ENCODE data around the gene CD37.
"Not testable (repeated sequence)": the region's sequence is repeated elsewhere in the genome, so short reads cannot be mapped to it uniquely, and the experiment has no call there.

The CD37 gene

DNA sequence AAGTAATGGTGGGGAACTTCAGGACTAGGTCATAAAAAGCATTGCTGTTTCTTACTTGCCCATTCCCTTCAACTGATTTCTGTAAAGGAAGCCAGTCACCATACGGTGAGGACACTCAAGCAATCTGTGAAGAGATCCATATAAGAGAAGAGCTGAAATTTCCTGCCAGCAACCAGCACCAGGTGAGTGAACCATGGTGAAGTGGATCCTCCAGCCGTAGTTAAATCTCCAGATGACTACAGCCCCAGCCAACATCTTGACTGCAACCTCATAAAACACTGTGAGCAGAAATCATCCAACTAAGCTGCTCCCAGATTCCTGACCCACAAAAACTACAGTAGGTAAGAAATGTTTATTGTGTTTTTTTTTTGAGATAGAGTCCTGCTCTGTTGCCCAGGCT is 6.5 kb upstream of the CD37 start:
- DNase-seq (ENCODE audit: insufficient read length, low spot score) (no peak), FAIRE-seq (peak; percentile 48)
- TF ChIP-seq TAF1 (IDR thresholded peaks at IDR 0.05; ENCODE audit: low read depth, low read length) (no peak), POLR2AphosphoS5 (IDR thresholded peaks at IDR 0.05; ENCODE audit: low read depth, low read length) (no peak), PAX5 (IDR thresholded peaks at IDR 0.05; ENCODE audit: insufficient read depth, low read length, severe bottlenecking) (no peak), POLR2A (IDR thresholded peaks at IDR 0.05; ENCODE audit: low read depth, low read length) (no peak), SPI1 (IDR thresholded peaks at IDR 0.05; ENCODE audit: low read depth, low read length) (no peak), POU2F2 (IDR thresholded peaks at IDR 0.05; ENCODE audit: low read depth, low read length) (no peak)

GRCh38 chr19:49331187-49331586 is 4.0 kb upstream of the CD37 start:
- not testable (repeated sequence) for FAIRE-seq; DNase-seq (ENCODE audit: insufficient read length, low spot score)

GRCh38 chr19:49331616-49332055 is 3.6 kb upstream of the CD37 start:
- TF ChIP-seq PAX5 (IDR thresholded peaks at IDR 0.05; ENCODE audit: insufficient read depth, low read length, severe bottlenecking) = no peak
- TF ChIP-seq TAF1 (IDR thresholded peaks at IDR 0.05; ENCODE audit: low read depth, low read length) = no peak
- TF ChIP-seq POLR2AphosphoS5 (IDR thresholded peaks at IDR 0.05; ENCODE audit: low read depth, low read length) = no peak
- no peak for TF ChIP-seq SPI1 (IDR thresholded peaks at IDR 0.05; ENCODE audit: low read depth, low read length)
- no peak for TF ChIP-seq POU2F2 (IDR thresholded peaks at IDR 0.05; ENCODE audit: low read depth, low read length)
- no peak for TF ChIP-seq POLR2A (IDR thresholded peaks at IDR 0.05; ENCODE audit: low read depth, low read length)
- DNase-seq (ENCODE audit: insufficient read length, low spot score) (no peak), FAIRE-seq (peak; percentile 96)

DNA sequence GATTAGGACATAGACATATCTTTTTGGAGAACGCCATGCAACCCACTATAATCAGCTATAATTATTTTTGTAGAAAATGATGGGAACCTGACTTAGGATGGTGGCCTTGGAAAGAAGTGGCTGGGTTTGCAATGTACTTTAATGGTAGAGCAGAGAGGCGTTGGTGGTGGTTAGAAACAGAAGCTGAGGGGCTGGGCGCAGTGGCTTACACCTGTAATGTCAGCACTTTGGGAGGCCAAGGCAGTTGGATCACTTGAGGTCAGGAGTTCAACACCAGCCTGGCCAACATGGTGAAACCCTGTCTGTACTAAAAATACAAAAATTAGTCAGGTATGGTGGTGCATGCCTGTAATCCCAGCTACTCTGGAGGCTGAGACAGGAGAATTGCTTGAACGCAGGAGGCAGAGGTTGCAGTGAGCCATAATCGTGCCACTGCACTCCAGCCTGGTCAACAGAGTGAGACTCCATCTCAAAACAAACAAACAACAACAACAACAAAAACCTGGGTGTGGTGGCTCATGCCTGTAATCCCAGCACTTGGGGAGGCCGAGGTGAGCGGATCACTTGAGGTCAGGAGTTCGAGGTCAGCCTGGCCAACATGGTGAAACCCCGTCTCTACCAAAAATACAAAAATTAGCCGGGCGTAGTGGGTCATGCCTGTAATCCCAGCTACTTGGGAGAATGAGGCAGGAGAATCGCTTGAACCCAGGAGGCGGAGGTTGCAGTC is 2.4 kb upstream of the CD37 start:
- FAIRE-seq; DNase-seq (ENCODE audit: insufficient read length, low spot score): not testable (repeated sequence)

DNA sequence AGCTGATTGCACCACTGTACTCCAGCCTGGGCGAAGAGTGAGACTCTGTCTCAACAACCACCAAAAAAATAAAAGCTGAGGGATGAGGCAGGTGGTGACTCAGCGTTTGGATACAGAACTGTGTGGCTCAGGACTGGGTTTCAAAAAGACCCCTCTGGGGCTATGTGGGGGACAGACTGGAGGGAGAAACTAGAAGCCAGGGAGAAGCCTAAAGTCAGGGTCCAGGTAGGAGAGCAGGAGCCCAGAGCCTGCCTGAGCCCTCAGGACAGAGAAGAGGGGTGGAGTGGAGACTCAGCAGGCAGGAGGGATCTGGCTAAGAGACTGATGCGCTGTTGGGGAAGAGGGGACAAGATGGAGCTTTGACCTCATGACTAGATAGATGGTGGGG is 1.8 kb upstream of the CD37 start:
- FAIRE-seq (no peak), DNase-seq (ENCODE audit: insufficient read length, low spot score) (no peak)
- TF ChIP-seq POLR2AphosphoS5 (IDR thresholded peaks at IDR 0.05; ENCODE audit: low read depth, low read length) = no peak
- no peak for TF ChIP-seq TAF1 (IDR thresholded peaks at IDR 0.05; ENCODE audit: low read depth, low read length)
- TF ChIP-seq PAX5 (IDR thresholded peaks at IDR 0.05; ENCODE audit: insufficient read depth, low read length, severe bottlenecking) = no peak
- no peak for TF ChIP-seq SPI1 (IDR thresholded peaks at IDR 0.05; ENCODE audit: low read depth, low read length)

DNA sequence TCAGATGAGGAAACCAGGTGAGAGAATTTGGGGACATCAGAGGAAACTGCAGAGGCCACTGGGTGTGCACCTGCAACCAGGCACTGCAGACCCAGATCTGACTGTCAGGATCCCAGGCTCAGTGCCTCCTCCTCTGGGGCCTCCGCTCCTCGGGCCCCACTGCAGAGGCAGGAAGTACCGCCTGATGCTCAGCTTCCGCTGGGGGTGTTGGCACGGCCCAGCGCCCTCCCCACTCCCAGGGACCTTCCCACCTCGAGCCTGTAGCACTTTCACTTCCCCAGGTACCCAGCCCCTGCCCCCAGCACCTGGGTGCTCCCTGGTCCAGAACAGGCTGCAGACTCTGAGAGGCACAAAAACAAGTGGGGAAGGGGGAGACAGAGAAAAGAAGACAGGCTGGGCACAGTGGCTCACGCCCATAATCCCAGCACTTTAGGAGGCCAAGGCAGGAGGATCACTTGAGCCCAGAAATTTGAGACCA is 1.4 kb upstream of the CD37 start:
- FAIRE-seq = peak; percentile 94
- no peak for DNase-seq (ENCODE audit: insufficient read length, low spot score)
- TF ChIP-seq TAF1 (IDR thresholded peaks at IDR 0.05; ENCODE audit: low read depth, low read length) = peak; percentile 55; the same call in 1 of the 2 replicates
- TF ChIP-seq POU2F2 (IDR thresholded peaks at IDR 0.05; ENCODE audit: low read depth, low read length) = no peak; the same call in 1 of the 2 replicates
- peak; percentile 73 for TF ChIP-seq POLR2A (IDR thresholded peaks at IDR 0.05; ENCODE audit: low read depth, low read length)
- peak; percentile 81 for TF ChIP-seq POLR2AphosphoS5 (IDR thresholded peaks at IDR 0.05; ENCODE audit: low read depth, low read length)
- peak; percentile 57 for TF ChIP-seq PAX5 (IDR thresholded peaks at IDR 0.05; ENCODE audit: insufficient read depth, low read length, severe bottlenecking)
- TF ChIP-seq SPI1 (IDR thresholded peaks at IDR 0.05; ENCODE audit: low read depth, low read length) = peak; percentile 95

- TF ChIP-seq POLR2AphosphoS5 (IDR thresholded peaks at IDR 0.05; ENCODE audit: low read depth, low read length) (no peak), TAF1 (IDR thresholded peaks at IDR 0.05; ENCODE audit: low read depth, low read length) (no peak), PAX5 (IDR thresholded peaks at IDR 0.05; ENCODE audit: insufficient read depth, low read length, severe bottlenecking) (no peak), POU2F2 (IDR thresholded peaks at IDR 0.05; ENCODE audit: low read depth, low read length) (no peak), SPI1 (IDR thresholded peaks at IDR 0.05; ENCODE audit: low read depth, low read length) (no peak), POLR2A (IDR thresholded peaks at IDR 0.05; ENCODE audit: low read depth, low read length) (no peak)
- peak; percentile 52 for FAIRE-seq
- DNase-seq (ENCODE audit: insufficient read length, low spot score) = no peak
These were observed 727 bp downstream of the CD37 start for GRCh38 chr19:49335784-49336481.

DNA sequence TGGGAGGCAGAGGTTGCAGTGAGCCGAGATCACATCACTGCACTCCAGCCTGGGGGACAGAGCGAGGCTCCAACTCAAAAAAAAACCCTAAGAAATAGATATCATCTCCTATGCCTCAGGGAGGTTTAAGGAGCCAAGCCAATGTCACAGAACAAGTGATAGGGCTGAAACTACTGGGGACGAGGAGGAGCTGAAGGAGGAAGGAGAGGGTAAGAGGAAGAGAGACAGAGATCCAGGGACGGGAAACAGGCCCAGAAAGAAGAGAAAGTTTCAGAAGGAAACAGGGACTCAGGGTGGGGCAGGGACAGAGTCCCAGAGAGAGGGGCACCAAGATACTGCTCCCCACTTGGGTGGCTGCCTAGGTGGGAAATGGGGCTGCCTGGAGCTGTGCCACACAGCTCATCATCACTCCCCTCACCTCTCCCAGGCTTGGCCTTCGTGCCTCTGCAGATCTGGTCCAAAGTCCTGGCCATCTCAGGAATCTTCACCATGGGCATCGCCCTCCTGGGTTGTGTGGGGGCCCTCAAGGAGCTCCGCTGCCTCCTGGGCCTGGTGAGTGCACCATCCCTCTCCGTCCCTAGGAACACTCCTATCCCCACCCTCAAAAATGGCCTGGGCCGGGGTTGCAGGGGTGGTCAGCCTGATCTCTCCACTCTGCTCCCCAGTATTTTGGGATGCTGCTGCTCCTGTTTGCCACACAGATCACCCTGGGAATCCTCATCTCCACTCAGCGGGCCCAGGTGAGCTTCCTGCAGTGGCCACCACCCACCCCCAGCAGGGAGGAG is 1.5 kb downstream of the CD37 start:
- DNase-seq (ENCODE audit: insufficient read length, low spot score) (no peak), FAIRE-seq (no peak)
- no peak for TF ChIP-seq POU2F2 (IDR thresholded peaks at IDR 0.05; ENCODE audit: low read depth, low read length)
- no peak for TF ChIP-seq SPI1 (IDR thresholded peaks at IDR 0.05; ENCODE audit: low read depth, low read length)
- TF ChIP-seq TAF1 (IDR thresholded peaks at IDR 0.05; ENCODE audit: low read depth, low read length) = no peak
- no peak for TF ChIP-seq POLR2A (IDR thresholded peaks at IDR 0.05; ENCODE audit: low read depth, low read length)
- TF ChIP-seq POLR2AphosphoS5 (IDR thresholded peaks at IDR 0.05; ENCODE audit: low read depth, low read length) = no peak
- no peak for TF ChIP-seq PAX5 (IDR thresholded peaks at IDR 0.05; ENCODE audit: insufficient read depth, low read length, severe bottlenecking)

GRCh38 chr19:49337267-49338022 is 2.2 kb downstream of the CD37 start:
- no peak for DNase-seq (ENCODE audit: insufficient read length, low spot score)
- TF ChIP-seq POU2F2 (IDR thresholded peaks at IDR 0.05; ENCODE audit: low read depth, low read length) (no peak), SPI1 (IDR thresholded peaks at IDR 0.05; ENCODE audit: low read depth, low read length) (no peak), POLR2A (IDR thresholded peaks at IDR 0.05; ENCODE audit: low read depth, low read length) (no peak), POLR2AphosphoS5 (IDR thresholded peaks at IDR 0.05; ENCODE audit: low read depth, low read length) (no peak), TAF1 (IDR thresholded peaks at IDR 0.05; ENCODE audit: low read depth, low read length) (no peak), PAX5 (IDR thresholded peaks at IDR 0.05; ENCODE audit: insufficient read depth, low read length, severe bottlenecking) (no peak)
- no peak for FAIRE-seq

Data from GM12891 (cell line).